Stimulated activated CD4-positive, alpha-beta T cell treated with anti-CD3 and anti-CD28 coated beads, Interleukin-4, amount 100 ng/mL, for 24 hours (primary cell): ENCODE data around the gene OR13C2.
"Not testable (repeated sequence)": the region's sequence is repeated elsewhere in the genome, so short reads cannot be mapped to it uniquely, and the experiment has no call there.

ENCODE experiments used
- DNase-seq: peaks from one replicate; pipeline ENCODE4 v3.0.0-alpha.2; 2020

OR13C2 gene

GRCh38 chr9:104605527-104605926 lies at the start of gene OR13C2:
Gene OR13C2, minus strand, starts transcription at chr9:104605627. Its CDS starts 0 bp downstream, at chr9:104605627.
- not testable (repeated sequence) for DNase-seq

GRCh38 chr9:104635456-104635855 lies 30.0 kb upstream of the OR13C2 start:
- no peak for DNase-seq

GRCh38 chr9:104633976-104634520 lies 28.6 kb upstream of the OR13C2 start:
- no peak for DNase-seq

- DNase-seq: not testable (repeated sequence)
Measured at GRCh38 chr9:104625964-104626363, 20.5 kb upstream of the OR13C2 start.

GRCh38 chr9:104618104-104618503 lies 12.7 kb upstream of the OR13C2 start, which contains the start of gene OR13C9:
Gene OR13C9, minus strand, starts transcription at chr9:104618204. Its CDS starts 0 bp downstream, at chr9:104618204.
- DNase-seq: no peak

- DNase-seq: no peak
Measured at GRCh38 chr9:104617418-104617817, 12.0 kb upstream of the OR13C2 start.

- DNase-seq: no peak
Measured at GRCh38 chr9:104611213-104611612, 5.8 kb upstream of the OR13C2 start.

GRCh38 chr9:104608336-104608735 lies 2.9 kb upstream of the OR13C2 start:
- DNase-seq: no peak

- DNase-seq: no peak
Measured at GRCh38 chr9:104606152-104606551, 725 bp upstream of the OR13C2 start.

- DNase-seq: no peak
Measured at GRCh38 chr9:104604801-104605200, 626 bp downstream of the OR13C2 start.

GRCh38 chr9:104599313-104599712 lies 6.1 kb downstream of the OR13C2 start, which contains the start of gene OR13C5:
Gene OR13C5, minus strand, starts transcription at chr9:104599413. Its CDS starts 0 bp downstream, at chr9:104599413.
- DNase-seq: not testable (repeated sequence)

- not testable (repeated sequence) for DNase-seq
Measured at GRCh38 chr9:104598749-104599148, 6.7 kb downstream of the OR13C2 start.

GRCh38 chr9:104589626-104590025 lies 15.8 kb downstream of the OR13C2 start:
- no peak for DNase-seq

- no peak for DNase-seq
Measured at GRCh38 chr9:104586496-104587180, 18.8 kb downstream of the OR13C2 start.

GRCh38 chr9:104580562-104580961 lies 24.9 kb downstream of the OR13C2 start:
- DNase-seq: no peak

- DNase-seq: no peak
Measured at GRCh38 chr9:104577263-104577662, 28.2 kb downstream of the OR13C2 start.

GRCh38 chr9:104575456-104575855 lies 30.0 kb downstream of the OR13C2 start:
- DNase-seq: no peak

- no peak for DNase-seq
Measured at GRCh38 chr9:104572612-104573011, 32.8 kb downstream of the OR13C2 start.

GRCh38 chr9:104568868-104569267 lies 36.6 kb downstream of the OR13C2 start, which contains the start of gene OR13C8:
Gene OR13C8, plus strand, starts transcription at chr9:104569168. Its CDS starts 0 bp downstream, at chr9:104569168.
- no peak for DNase-seq

- DNase-seq: no peak
Measured at GRCh38 chr9:104564358-104564757, 41.1 kb downstream of the OR13C2 start.

GRCh38 chr9:104556830-104557634 lies 48.4 kb downstream of the OR13C2 start:
- no peak for DNase-seq

GRCh38 chr9:104555521-104555920 lies 49.9 kb downstream of the OR13C2 start:
- DNase-seq: no peak
